Uterus (tissue), 4 donors: ENCODE measurements around the gene DNAAF9. TPM values are rescaled to one million over a fixed set of nuclear protein-coding genes. Genes with fewer than 3 reads are reported as not detected.

Experiments used
- DNase-seq, 2 donors: peaks; one replicate each; pipeline ENCODE4 v3.0.0-alpha.2; 2019 to 2020
- H3K27ac ChIP-seq, 2 donors: fragments of 200-600 bp; sonication (generic); 1 replicate in 1 of 2; 2 replicates in 1 of 2; pipeline ENCODE4 v1.5.1; 2016 to 2018
- H3K27me3 ChIP-seq, 2 donors: fragments of 200-600 bp; sonication (generic); one replicate each; pipeline ENCODE4 v1.5.1; 2018 to 2019; ENCODE audit warnings: control low read depth in 1 of 2
- H3K36me3 ChIP-seq, 2 donors: fragments of 200-600 bp; sonication (generic); one replicate each; pipeline ENCODE4 v1.5.1; 2019; ENCODE audit warnings: control low read depth in 1 of 2
- H3K4me1 ChIP-seq, 2 donors: fragments of 200-600 bp; sonication (generic); one replicate each; pipeline ENCODE4 v1.5.1; 2018 to 2019; ENCODE audit warnings: control low read depth in 1 of 2
- H3K4me3 ChIP-seq, 2 donors: fragments of 200-600 bp; sonication (generic); 1 replicate in 1 of 2; 2 replicates in 1 of 2; pipeline ENCODE4 v1.5.1; 2018 to 2019; ENCODE audit warnings: mild to moderate bottlenecking in 1 of 2
- H3K9me3 ChIP-seq, 2 donors: fragments of 200-600 bp; sonication (generic); one replicate each; pipeline ENCODE4 v1.5.1; 2019; ENCODE audit warnings: control low read depth in 1 of 2
- POLR2A ChIP-seq, 2 donors: fragments of 450-650 bp; IDR thresholded peaks; one replicate each; pipeline ENCODE4 v1.6.1; 2016; ENCODE audit warnings: antibody characterized with exemption in 2 of 2, mild to moderate bottlenecking in 1 of 2, moderate library complexity in 1 of 2
- intact Hi-C: fragments of 100-400 bp; cut with DNase I; formaldehyde crosslinking; loops from one replicate; pipeline ENCODE4 v1.15.1; 2023; ENCODE audit warnings: low total_unique reads
- total RNA-seq, 4 donors: library from RNA; depleted of rRNA in 3 of 4; stranded (reverse); fragments of >200 nt in 3 of 4; gene quantifications; one replicate each; pipeline versions ENCODE4 v1.1.0 to v1.2.4, GENCODE V29; 2014 to 2023
- TF ChIP-seq, protein P1 (sequence below), 4 experiments: fragments of 200-600 bp in 2 of 4; fragments of 450-650 bp in 2 of 4; sonication (generic) in 2 of 4; IDR thresholded peaks; one replicate each; pipeline ENCODE4 v1.5.1; 2016 to 2019; ENCODE audit warnings: antibody characterized with exemption in 4 of 4, mild to moderate bottlenecking in 2 of 4, moderate library complexity in 1 of 4
- donor health status: DM: yes; HTN: yes; CAD: no.

Gene DNAAF9
- total RNA-seq, 4 donors from 2014 or later = 5.6 to 25.2 (median 17.3) TPM

DNA sequence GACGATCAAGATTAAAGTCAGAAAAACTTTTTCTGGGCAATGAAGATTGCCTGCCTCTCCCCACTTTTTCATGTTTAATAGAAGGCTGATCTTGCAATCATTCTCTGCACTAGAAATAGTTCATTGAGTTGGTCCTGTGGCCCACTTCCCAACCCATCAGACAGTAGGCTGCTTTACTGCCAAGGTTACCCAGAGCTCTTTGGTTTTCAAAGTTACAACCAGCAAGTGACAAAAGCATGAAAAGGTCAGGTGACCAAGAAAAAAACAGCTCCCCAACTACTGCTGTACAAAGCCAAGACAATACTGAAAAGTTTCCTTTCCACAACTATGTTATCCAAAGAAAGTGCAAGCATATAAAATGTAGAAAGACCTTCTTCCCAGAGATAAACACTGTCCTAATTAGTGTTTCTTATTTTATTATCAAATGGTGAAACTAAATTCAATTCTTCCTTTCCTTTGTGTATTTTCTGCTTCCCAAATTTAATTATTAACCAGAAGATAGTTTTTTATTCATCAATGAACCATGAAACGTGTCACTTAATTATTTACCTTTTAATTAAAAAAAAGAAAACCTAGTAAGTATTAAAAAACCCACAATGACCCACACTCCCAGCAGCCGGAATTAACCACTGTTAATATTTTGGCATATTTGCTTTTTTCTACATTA is 16.6 kb downstream of the DNAAF9 start:
- DNase-seq = no peak
- H3K36me3 ChIP-seq = no peaks in the 10 kb centered on the region
- no peak for TF ChIP-seq POLR2A (IDR thresholded peaks at IDR 0.05)
- TF ChIP-seq, protein P1, sequence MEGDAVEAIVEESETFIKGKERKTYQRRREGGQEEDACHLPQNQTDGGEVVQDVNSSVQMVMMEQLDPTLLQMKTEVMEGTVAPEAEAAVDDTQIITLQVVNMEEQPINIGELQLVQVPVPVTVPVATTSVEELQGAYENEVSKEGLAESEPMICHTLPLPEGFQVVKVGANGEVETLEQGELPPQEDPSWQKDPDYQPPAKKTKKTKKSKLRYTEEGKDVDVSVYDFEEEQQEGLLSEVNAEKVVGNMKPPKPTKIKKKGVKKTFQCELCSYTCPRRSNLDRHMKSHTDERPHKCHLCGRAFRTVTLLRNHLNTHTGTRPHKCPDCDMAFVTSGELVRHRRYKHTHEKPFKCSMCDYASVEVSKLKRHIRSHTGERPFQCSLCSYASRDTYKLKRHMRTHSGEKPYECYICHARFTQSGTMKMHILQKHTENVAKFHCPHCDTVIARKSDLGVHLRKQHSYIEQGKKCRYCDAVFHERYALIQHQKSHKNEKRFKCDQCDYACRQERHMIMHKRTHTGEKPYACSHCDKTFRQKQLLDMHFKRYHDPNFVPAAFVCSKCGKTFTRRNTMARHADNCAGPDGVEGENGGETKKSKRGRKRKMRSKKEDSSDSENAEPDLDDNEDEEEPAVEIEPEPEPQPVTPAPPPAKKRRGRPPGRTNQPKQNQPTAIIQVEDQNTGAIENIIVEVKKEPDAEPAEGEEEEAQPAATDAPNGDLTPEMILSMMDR (IDR thresholded peaks at IDR 0.05) = no peak
- no peaks in the 10 kb centered on the region for H3K4me1 ChIP-seq
- peaks cover 0 to 7% of the 10 kb centered on the region in 2 donors for H3K9me3 ChIP-seq
- H3K4me3 ChIP-seq = no peak overlapping the region
- H3K27me3 ChIP-seq = no peaks in the 10 kb centered on the region
- intact Hi-C loops = no loop called here
- no peak overlapping the region for H3K27ac ChIP-seq

GRCh38 chr20:3383878-3384495 is 23.5 kb downstream of the DNAAF9 start:
- no peak for DNase-seq
- Histone ChIP-seq H3K27me3 (no peaks in the 10 kb centered on the region), H3K4me3 (no peak overlapping the region), H3K9me3 (peaks cover 0 to 10% of the 10 kb centered on the region in 2 donors), H3K27ac (no peak overlapping the region), H3K4me1 (no peaks in the 10 kb centered on the region), H3K36me3 (no peaks in the 10 kb centered on the region)
- intact Hi-C loops = no loop called here
- TF ChIP-seq POLR2A (IDR thresholded peaks at IDR 0.05) = no peak
- TF ChIP-seq, protein P1 (IDR thresholded peaks at IDR 0.05) = no peak

DNA sequence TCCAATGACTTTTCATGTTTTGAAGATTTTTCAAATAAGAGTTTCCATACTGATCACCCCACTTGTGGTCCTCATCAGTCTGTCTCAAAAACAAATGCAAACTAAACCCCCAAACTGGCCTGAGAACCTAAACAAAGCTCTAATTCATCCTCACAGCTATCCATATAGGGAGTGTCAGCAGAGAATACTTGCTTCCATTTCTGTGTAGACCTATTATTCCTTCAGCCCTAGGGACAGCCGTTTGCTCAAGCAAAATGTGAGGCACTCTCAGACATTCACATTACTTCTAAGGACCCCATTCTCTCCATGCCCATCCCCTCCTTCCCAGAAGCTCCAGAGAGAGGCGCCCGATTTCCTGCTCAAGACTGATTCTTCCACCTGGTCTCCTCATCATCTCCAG is 24.6 kb downstream of the DNAAF9 start:
- Histone ChIP-seq H3K27me3 (no peaks in the 10 kb centered on the region), H3K9me3 (peaks cover 0 to 10% of the 10 kb centered on the region in 2 donors), H3K27ac (no peak overlapping the region), H3K4me3 (no peak overlapping the region), H3K36me3 (no peaks in the 10 kb centered on the region), H3K4me1 (no peaks in the 10 kb centered on the region)
- TF ChIP-seq, protein P1 (IDR thresholded peaks at IDR 0.05) = no peak
- TF ChIP-seq POLR2A (IDR thresholded peaks at IDR 0.05) = no peak
- intact Hi-C loops = no loop called here
- DNase-seq = no peak

GRCh38 chr20:3380228-3381070 is 27.0 kb downstream of the DNAAF9 start:
- Histone ChIP-seq H3K4me1 (no peaks in the 10 kb centered on the region), H3K27me3 (no peaks in the 10 kb centered on the region), H3K9me3 (no peaks in the 10 kb centered on the region), H3K27ac (no peak overlapping the region), H3K4me3 (no peak overlapping the region), H3K36me3 (no peaks in the 10 kb centered on the region)
- TF ChIP-seq POLR2A (IDR thresholded peaks at IDR 0.05) = no peak
- TF ChIP-seq, protein P1 (IDR thresholded peaks at IDR 0.05) = no peak
- DNase-seq = no peak
- intact Hi-C loops = no loop called here

GRCh38 chr20:3378138-3378537 is 29.3 kb downstream of the DNAAF9 start:
- Histone ChIP-seq H3K4me3 (no peak overlapping the region), H3K27me3 (no peaks in the 10 kb centered on the region), H3K4me1 (no peaks in the 10 kb centered on the region), H3K9me3 (no peaks in the 10 kb centered on the region), H3K27ac (no peak overlapping the region), H3K36me3 (no peaks in the 10 kb centered on the region)
- no peak for DNase-seq
- TF ChIP-seq, protein P1 (IDR thresholded peaks at IDR 0.05) = no peak
- TF ChIP-seq POLR2A (IDR thresholded peaks at IDR 0.05) = no peak
- intact Hi-C loops = no loop called here
